ENCODE data around the gene CMC1. TPM values are rescaled to one million over a fixed set of nuclear protein-coding genes. Genes with fewer than 3 reads are reported as not detected.

The CMC1 gene
- total RNA-seq, 1 experiment from 2014 or later = 18.0 TPM

GRCh38 chr3:28279770-28280169 is 38.4 kb downstream of the CMC1 start:
- H3K4me3 ChIP-seq = no peak overlapping the region
- no peak for DNase-seq
- H3K36me3 ChIP-seq = no peaks in the 10 kb centered on the region
- no peaks in the 10 kb centered on the region for H3K27me3 ChIP-seq
- H3K9me3 ChIP-seq = no peaks in the 10 kb centered on the region

GRCh38 chr3:28280781-28281180 is 39.4 kb downstream of the CMC1 start:
- no peak overlapping the region for H3K4me3 ChIP-seq
- H3K36me3 ChIP-seq = no peaks in the 10 kb centered on the region
- H3K27me3 ChIP-seq = no peaks in the 10 kb centered on the region
- H3K9me3 ChIP-seq = no peaks in the 10 kb centered on the region
- no peak for DNase-seq

GRCh38 chr3:28286595-28286994 is 45.2 kb downstream of the CMC1 start:
- 0 out of 2 replicates have a peak, but pooled peaks cover 2% of the 10 kb centered on the region for H3K9me3 ChIP-seq
- no peaks in the 10 kb centered on the region for H3K36me3 ChIP-seq
- no peak overlapping the region for H3K4me3 ChIP-seq
- no peaks in the 10 kb centered on the region for H3K27me3 ChIP-seq
- no peak for DNase-seq

GRCh38 chr3:28287046-28287445 is 45.6 kb downstream of the CMC1 start:
- DNase-seq = no peak
- 0 out of 2 replicates have a peak, but pooled peaks cover 2% of the 10 kb centered on the region for H3K9me3 ChIP-seq

GRCh38 chr3:28290863-28291300 is 49.5 kb downstream of the CMC1 start:
- H3K36me3 ChIP-seq = no peaks in the 10 kb centered on the region
- 0 out of 2 replicates have a peak, but pooled peaks cover 2% of the 10 kb centered on the region for H3K9me3 ChIP-seq
- H3K27me3 ChIP-seq = no peaks in the 10 kb centered on the region
- no peak overlapping the region for H3K4me3 ChIP-seq
- DNase-seq = no peak

More at GRCh38 chr3:28287046-28287445, 45.6 kb downstream of the CMC1 start:
- no peaks in the 10 kb centered on the region for H3K27me3 ChIP-seq
- H3K4me3 ChIP-seq = no peak overlapping the region
- no peaks in the 10 kb centered on the region for H3K36me3 ChIP-seq

- no peak for DNase-seq
- 0 out of 2 replicates have a peak, but pooled peaks cover 2% of the 10 kb centered on the region for H3K9me3 ChIP-seq
- no peak overlapping the region for H3K4me3 ChIP-seq
- H3K27me3 ChIP-seq = no peaks in the 10 kb centered on the region
- H3K36me3 ChIP-seq = no peaks in the 10 kb centered on the region
Observed at GRCh38 chr3:28291577-28291976, 50.2 kb downstream of the CMC1 start.

- no peak for DNase-seq
- H3K27me3 ChIP-seq = no peaks in the 10 kb centered on the region
Observed at GRCh38 chr3:28292622-28293021, 51.2 kb downstream of the CMC1 start.

GRCh38 chr3:28294667-28295413 is 53.4 kb downstream of the CMC1 start:
- no peak for DNase-seq
- Histone ChIP-seq H3K27me3 (no peaks in the 10 kb centered on the region), H3K4me3 (no peak overlapping the region), H3K9me3 (0 out of 2 replicates have a peak, but pooled peaks cover 2% of the 10 kb centered on the region), H3K36me3 (no peaks in the 10 kb centered on the region)

More at GRCh38 chr3:28292622-28293021, 51.2 kb downstream of the CMC1 start:
- H3K36me3 ChIP-seq = no peaks in the 10 kb centered on the region
- no peak overlapping the region for H3K4me3 ChIP-seq
- 0 out of 2 replicates have a peak, but pooled peaks cover 2% of the 10 kb centered on the region for H3K9me3 ChIP-seq

- no peak for DNase-seq
- H3K9me3 ChIP-seq = no peaks in the 10 kb centered on the region
- no peaks in the 10 kb centered on the region for H3K36me3 ChIP-seq
- H3K4me3 ChIP-seq = no peak overlapping the region
- H3K27me3 ChIP-seq = no peaks in the 10 kb centered on the region
Observed at GRCh38 chr3:28295898-28296490, 54.6 kb downstream of the CMC1 start.

GRCh38 chr3:28299705-28300104 is 58.3 kb downstream of the CMC1 start:
- Histone ChIP-seq H3K36me3 (no peaks in the 10 kb centered on the region), H3K9me3 (no peaks in the 10 kb centered on the region), H3K27me3 (no peaks in the 10 kb centered on the region), H3K4me3 (no peak overlapping the region)
- DNase-seq = no peak

- no peak for DNase-seq
- Histone ChIP-seq H3K36me3 (no peaks in the 10 kb centered on the region), H3K27me3 (no peaks in the 10 kb centered on the region), H3K9me3 (no peaks in the 10 kb centered on the region), H3K4me3 (no peak overlapping the region)
Observed at GRCh38 chr3:28300345-28300962, 59.0 kb downstream of the CMC1 start.

GRCh38 chr3:28301688-28302087 is 60.3 kb downstream of the CMC1 start:
- DNase-seq = no peak
- H3K4me3 ChIP-seq = no peak overlapping the region
- no peaks in the 10 kb centered on the region for H3K9me3 ChIP-seq
- no peaks in the 10 kb centered on the region for H3K27me3 ChIP-seq
- no peaks in the 10 kb centered on the region for H3K36me3 ChIP-seq

GRCh38 chr3:28308196-28308595 is 66.8 kb downstream of the CMC1 start:
- H3K4me3 ChIP-seq = no peak overlapping the region
- H3K9me3 ChIP-seq = no peaks in the 10 kb centered on the region
- no peak for DNase-seq
- no peaks in the 10 kb centered on the region for H3K27me3 ChIP-seq
- H3K36me3 ChIP-seq = no peaks in the 10 kb centered on the region

- DNase-seq = no peak
- Histone ChIP-seq H3K9me3 (no peaks in the 10 kb centered on the region), H3K27me3 (no peaks in the 10 kb centered on the region), H3K36me3 (no peaks in the 10 kb centered on the region), H3K4me3 (no peak overlapping the region)
Observed at GRCh38 chr3:28315711-28316110, 74.3 kb downstream of the CMC1 start.

- no peak overlapping the region for H3K4me3 ChIP-seq
- no peaks in the 10 kb centered on the region for H3K9me3 ChIP-seq
- no peaks in the 10 kb centered on the region for H3K36me3 ChIP-seq
- no peaks in the 10 kb centered on the region for H3K27me3 ChIP-seq
- DNase-seq = no peak
Observed at GRCh38 chr3:28316226-28316625, 74.8 kb downstream of the CMC1 start.

- no peak overlapping the region for H3K4me3 ChIP-seq
- no peaks in the 10 kb centered on the region; the same call in 1 of the 2 replicates for H3K36me3 ChIP-seq
- no peak for DNase-seq
- no peaks in the 10 kb centered on the region for H3K9me3 ChIP-seq
- H3K27me3 ChIP-seq = no peaks in the 10 kb centered on the region
Observed at GRCh38 chr3:28317438-28318022, 76.1 kb downstream of the CMC1 start.

GRCh38 chr3:28320981-28321380 is 79.6 kb downstream of the CMC1 start:
- Histone ChIP-seq H3K27me3 (no peaks in the 10 kb centered on the region), H3K9me3 (no peaks in the 10 kb centered on the region), H3K4me3 (no peak overlapping the region), H3K36me3 (peaks cover 7% of the 10 kb centered on the region)
- no peak for DNase-seq

Data from MG63 (cell line).